K562 (cell line): ENCODE measurements around the gene PYGL. TPM values are rescaled to one million over a fixed set of nuclear protein-coding genes. Genes with fewer than 3 reads are reported as not detected.

Experiments used
- ATAC-seq: fragments of 200-7000 bp; cut with Tn5 transposase; 3 replicates; pipeline ENCODE4 v1.9.1; 2020; ENCODE audit warnings: moderate library complexity
- BruUV-seq: library from RNA; stranded (reverse); fragments of 400-500 nt; replicated peaks from 2 replicates; lab custom pipeline; 2021; lab: Mats Ljungman, UMichigan
- CTCF ChIA-PET: fragments of 300-600 bp; formaldehyde crosslinking; extraction: SDS; loops from one replicate; lab custom pipeline; 2021; ENCODE audit warnings: low intra/inter-chr PET ratio; lab: Yijun Ruan, JAX
- POLR2A ChIA-PET: fragments of 300-600, 350-650 bp; sonication (Branson Sonifier 250); formaldehyde crosslinking; extraction: SDS; loops from one replicate; lab custom pipeline; 2021; ENCODE audit warnings: antibody characterized with exemption, inconsistent platforms; lab: Yijun Ruan, JAX
- DNase-seq, 4 experiments: peaks; one replicate each; pipeline versions ENCODE4 v3.0.0 to v3.0.0-alpha.2; 2011 to 2018; ENCODE audit warnings: low spot score in 3 of 4, mixed read lengths in 3 of 4; ENCODE audit errors: extremely low read depth in 1 of 4
- FAIRE-seq: peaks from 2 replicates; lab custom pipeline; 2011; peaks lifted over from hg19 to GRCh38; lab: Jason Lieb, UNC
- H2AFZ ChIP-seq: 2 replicates; pipeline ENCODE4 v1.6.0; 2011; ENCODE audit warnings: low read depth, low read length, control low read depth, inconsistent platforms
- H3K27ac ChIP-seq: fragments of 200-600 bp; 3 replicates; pipeline ENCODE4 v1.8.0; 2011; ENCODE audit warnings: low read depth, mild to moderate bottlenecking, control low read depth, inconsistent platforms, low read length, moderate library complexity, mixed read lengths; ENCODE audit errors: extremely low read depth
- H3K27me3 ChIP-seq, 2 experiments: fragments of 300-600 bp in 1 of 2; 2 replicates in 1 of 2; 3 replicates in 1 of 2; pipeline versions ENCODE4 v1.6.0 to v1.8.0; 2011; ENCODE audit warnings: inconsistent platforms in 2 of 2, low read length in 2 of 2, mild to moderate bottlenecking in 1 of 2, mixed read lengths in 1 of 2, moderate library complexity in 1 of 2; ENCODE audit not compliant: control insufficient read depth in 2 of 2, insufficient read depth in 2 of 2
- H3K36me3 ChIP-seq: fragments of 300-600 bp; 3 replicates; pipeline ENCODE4 v1.8.0; 2011; ENCODE audit warnings: mild to moderate bottlenecking, low read length, inconsistent platforms; ENCODE audit not compliant: control insufficient read depth, insufficient read depth
- H3K4me1 ChIP-seq, 2 experiments: fragments of 200-600 bp in 1 of 2; replicated peaks in 1 of 2; 2 replicates in 1 of 2; 3 replicates in 1 of 2; pipeline versions ENCODE4 v1.5.1 to v1.8.0; 2011; ENCODE audit warnings: inconsistent platforms in 2 of 2, low read length in 2 of 2, mild to moderate bottlenecking in 1 of 2, mixed read lengths in 1 of 2, moderate library complexity in 1 of 2; ENCODE audit not compliant: control insufficient read depth in 2 of 2, insufficient read depth in 2 of 2
- H3K4me2 ChIP-seq: 2 replicates; pipeline ENCODE4 v1.6.1; 2011; ENCODE audit warnings: low read length, control low read depth, inconsistent platforms, mixed read lengths; ENCODE audit not compliant: insufficient read depth
- H3K4me3 ChIP-seq: fragments of 200-600 bp; sonication (generic), shearing (Covaris generic); 2 replicates; pipeline ENCODE4 v1.5.1; 2016; ENCODE audit warnings: control low read depth, inconsistent platforms
- H3K79me2 ChIP-seq: fragments of 200-600 bp; 3 replicates; pipeline ENCODE4 v1.8.0; 2011; ENCODE audit warnings: low read length, inconsistent platforms; ENCODE audit not compliant: control insufficient read depth, insufficient read depth
- H3K9ac ChIP-seq, 2 experiments: 2 replicates each; pipeline versions ENCODE4 v1.6.0 to v1.6.1; 2011; ENCODE audit warnings: low read depth in 2 of 2, low read length in 2 of 2, control low read depth in 1 of 2, inconsistent platforms in 1 of 2, mild to moderate bottlenecking in 1 of 2, mixed read lengths in 1 of 2; ENCODE audit not compliant: insufficient read depth in 1 of 2
- H3K9me1 ChIP-seq: one replicate; pipeline ENCODE4 v1.6.0; 2011; ENCODE audit warnings: inconsistent platforms, mild to moderate bottlenecking, low read length, moderate library complexity; ENCODE audit not compliant: control insufficient read depth, insufficient read depth
- H3K9me3 ChIP-seq: replicated peaks from 2 replicates; pipeline ENCODE4 v1.5.1; 2011; ENCODE audit warnings: low read depth, low read length, inconsistent platforms; ENCODE audit not compliant: control insufficient read depth, insufficient read depth
- H4K20me1 ChIP-seq: replicated peaks from 2 replicates; pipeline ENCODE4 v1.6.1; 2011; ENCODE audit warnings: low read length, inconsistent platforms, mixed read lengths; ENCODE audit not compliant: control insufficient read depth, insufficient read depth
- CREM ChIP-seq: IDR thresholded peaks from 2 replicates; pipeline ENCODE4 v1.6.1; 2014; ENCODE audit warnings: antibody characterized with exemption, low read depth
- E2F4 ChIP-seq: sonication (generic); formaldehyde crosslinking; IDR thresholded peaks from 2 replicates; pipeline ENCODE4 v1.8.0; 2022; ENCODE audit warnings: mild to moderate bottlenecking, low read depth, missing genetic modification reagents
- EHMT2 ChIP-seq: fragments of 450-650 bp; IDR thresholded peaks from 2 replicates; pipeline ENCODE4 v1.6.1; 2018; ENCODE audit warnings: antibody characterized with exemption
- MAZ ChIP-seq, 2 experiments: fragments of 450-650 bp in 1 of 2; sonication (generic) in 1 of 2; formaldehyde crosslinking; IDR thresholded peaks in 1 of 2; conservative IDR thresholded peaks in 1 of 2; 2 replicates each; pipeline versions ENCODE4 v1.4.0 to v1.5.0; 2020; ENCODE audit warnings: mild to moderate bottlenecking in 1 of 2, missing genetic modification reagents in 1 of 2
- MEIS2 ChIP-seq: fragments of 450-650 bp; IDR thresholded peaks from 2 replicates; pipeline ENCODE4 v1.6.1; 2014; ENCODE audit warnings: mild to moderate bottlenecking; ENCODE audit not compliant: partially characterized antibody
- NCOA4 ChIP-seq: fragments of 450-650 bp; IDR thresholded peaks from 2 replicates; pipeline ENCODE4 v1.6.1; 2018; ENCODE audit warnings: mild to moderate bottlenecking; ENCODE audit not compliant: partially characterized antibody
- NFYB ChIP-seq: IDR thresholded peaks from 2 replicates; pipeline ENCODE4 v1.6.1; 2011; ENCODE audit warnings: mild to moderate bottlenecking, moderate library complexity; ENCODE audit not compliant: insufficient read length; ENCODE audit errors: extremely low read depth
- PHB ChIP-seq: fragments of 250-450 bp; sonication (Bioruptor Pico); IDR thresholded peaks from 2 replicates; pipeline ENCODE4 v1.5.0; 2021
- PTTG1 ChIP-seq: fragments of 450-650 bp; IDR thresholded peaks from 2 replicates; pipeline ENCODE4 v1.6.1; 2016; ENCODE audit warnings: low read depth, mild to moderate bottlenecking, missing genetic modification characterization, missing compliant biosample characterization
- RUNX1 ChIP-seq: sonication (generic); IDR thresholded peaks from 2 replicates; pipeline ENCODE4 v1.6.1; 2016; ENCODE audit warnings: antibody characterized with exemption, low read depth
- ZBTB7A ChIP-seq: IDR thresholded peaks from 2 replicates; pipeline ENCODE4 v1.6.1; 2011; ENCODE audit warnings: low read depth, mild to moderate bottlenecking, low read length, moderate library complexity, borderline replicate concordance; ENCODE audit not compliant: control insufficient read depth
- ZKSCAN3 ChIP-seq: fragments of 250-450 bp; sonication (Bioruptor Pico); IDR thresholded peaks from 2 replicates; pipeline ENCODE4 v1.4.0; 2020
- ZNF699 ChIP-seq: fragments of 250-450 bp; sonication (Bioruptor Pico); IDR thresholded peaks from 2 replicates; pipeline ENCODE4 v1.8.0; 2021; ENCODE audit warnings: mild to moderate bottlenecking, moderate library complexity; ENCODE audit not compliant: insufficient replicate concordance
- ZNF778 ChIP-seq: fragments of 450-650 bp; formaldehyde crosslinking; IDR thresholded peaks from 2 replicates; pipeline ENCODE4 v1.4.0; 2020; ENCODE audit warnings: mild to moderate bottlenecking, moderate library complexity
- ZNF785 ChIP-seq: fragments of 250-450 bp; sonication (Bioruptor Pico); IDR thresholded peaks from 2 replicates; pipeline ENCODE4 v1.4.0; 2020; ENCODE audit warnings: mild to moderate bottlenecking
- WGBS: fragments of 100-300 bp; shearing (Covaris generic); methylation state at CpG from one replicate; pipeline ENCODE4 v1.1.6; 2016; ENCODE audit warnings: low coverage, mixed read lengths; ENCODE audit not compliant: insufficient coverage; ENCODE audit errors: missing lambda C conversion rate; 5-methylcytosine and 5-hydroxymethylcytosine counted together
- in situ Hi-C: fragments of 300-500 bp; cut with MboI; formaldehyde crosslinking; loops from 4 replicates; pipeline ENCODE4 v1.15.0; 2018; ENCODE audit warnings: inconsistent platforms, mixed read lengths
- intact Hi-C: fragments of 100-400 bp; cut with micrococcal nuclease; formaldehyde crosslinking; loops from 2 replicates; pipeline ENCODE4 v1.14.2; 2022
- polyA plus RNA-seq, 8 experiments: library from polyadenylated mRNA; depleted of rRNA in 4 of 8; stranded (reverse) in 5 of 8; unstranded in 3 of 8; fragments of >200 nt; fragmentation: Nextera tagmentation in 2 of 8; fragmentation: Illumina TruSeq in 1 of 8; extraction: Ambion mirVana in 2 of 8; extraction: Trizol in 1 of 8; gene quantifications; 2 replicates each; pipeline versions ENCODE4 v1.2.1 to v1.2.3, GENCODE V29; 2011 to 2014; ENCODE audit warnings: inconsistent platforms in 1 of 8, missing spikeins in 1 of 8
- total RNA-seq, 7 experiments: library from RNA; depleted of rRNA in 6 of 7; stranded (reverse); fragments of >200 nt in 6 of 7; fragmentation: Illumina TruSeq in 2 of 7; extraction: Trizol in 2 of 7; gene quantifications; 2 replicates each; pipeline versions ENCODE4 v1.2.1 to v1.2.3, GENCODE V29; 2011 to 2021; ENCODE audit warnings: low replicate concordance in 1 of 7
- TF ChIP-seq, protein P1 (sequence below): fragments of 450-650 bp; formaldehyde crosslinking; IDR thresholded peaks from 2 replicates; pipeline ENCODE4 v1.4.0; 2022; ENCODE audit warnings: missing genetic modification characterization

PYGL gene
- total and polyA plus RNA-seq, 9 of the 15 experiments (the other 6 are each of a cell fraction or from before 2014, with no cell fraction given): 3.5 to 17.9 (median 13.1) TPM

- WGBS: 6% methylated on average over 2 of the region's 2 CpGs
- no peaks in the 10 kb centered on the region for H3K79me2 ChIP-seq
- H3K4me2 ChIP-seq: no peak overlapping the region
- H3K9ac ChIP-seq: no peak overlapping the region
- ChIA-PET POLR2A (interaction anchor here (0.8 to 1.3 kb wide), 4 partner anchors 9 to 36 kb away, joined by 3 to 4 read pairs (median 3); no protein-coding TSS in a partner anchor), CTCF (no interaction called here)
- H3K27me3 ChIP-seq: peaks cover 8 to 27% of the 10 kb centered on the region in 2 experiments; a peak in 3 of 5 replicates
- in situ Hi-C loops (no loop called here), intact Hi-C loops (loop anchor here (5.0 kb wide), 1 partner anchor 83 kb away; no protein-coding TSS in a partner anchor)
- H3K27ac ChIP-seq: no peak overlapping the region
- no peak overlapping the region for H2AFZ ChIP-seq
- BruUV-seq: no TSS peak
- ATAC-seq (no peak), DNase-seq (no peak), FAIRE-seq (no peak)
- H3K4me1 ChIP-seq: peaks cover 0 to 6% of the 10 kb centered on the region in 2 experiments; a peak in 1 of 5 replicates
- no peaks in the 10 kb centered on the region for H4K20me1 ChIP-seq
- H3K9me3 ChIP-seq: no peaks in the 10 kb centered on the region
- no peak overlapping the region for H3K4me3 ChIP-seq
- H3K9me1 ChIP-seq: no peaks in the 10 kb centered on the region
- no peaks in the 10 kb centered on the region for H3K36me3 ChIP-seq
- TF ChIP-seq PTTG1 (tag) (no peak), ZBTB7A (no peak), PHB (CRISPR knock-in tag) (no peak), NFYB (no peak), ZNF699 (CRISPR knock-in tag) (no peak), NCOA4 (no peak), E2F4 (no peak), EHMT2 (no peak), ZNF778 (CRISPR knock-in tag) (no peak), ZKSCAN3 (no peak), CREM (no peak), MAZ (CRISPR knock-in tag; conservative IDR thresholded peaks at IDR 0.05 in 1 of 2, IDR thresholded peaks at IDR 0.05 in 1 of 2) (no peak), RUNX1 (no peak), ZNF785 (CRISPR knock-in tag) (no peak), MEIS2 (no peak)
- TF ChIP-seq, protein P1, sequence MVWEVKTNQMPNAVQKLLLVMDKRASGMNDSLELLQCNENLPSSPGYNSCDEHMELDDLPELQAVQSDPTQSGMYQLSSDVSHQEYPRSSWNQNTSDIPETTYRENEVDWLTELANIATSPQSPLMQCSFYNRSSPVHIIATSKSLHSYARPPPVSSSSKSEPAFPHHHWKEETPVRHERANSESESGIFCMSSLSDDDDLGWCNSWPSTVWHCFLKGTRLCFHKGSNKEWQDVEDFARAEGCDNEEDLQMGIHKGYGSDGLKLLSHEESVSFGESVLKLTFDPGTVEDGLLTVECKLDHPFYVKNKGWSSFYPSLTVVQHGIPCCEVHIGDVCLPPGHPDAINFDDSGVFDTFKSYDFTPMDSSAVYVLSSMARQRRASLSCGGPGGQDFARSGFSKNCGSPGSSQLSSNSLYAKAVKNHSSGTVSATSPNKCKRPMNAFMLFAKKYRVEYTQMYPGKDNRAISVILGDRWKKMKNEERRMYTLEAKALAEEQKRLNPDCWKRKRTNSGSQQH (CRISPR knock-in tag): no peak
These were observed 69.5 kb downstream of the PYGL start for GRCh38 chr14:50874757-50875156.
